CD4-positive, alpha-beta T cell (primary cell): ENCODE results near the gene BARX1. TPM values are rescaled to one million over a fixed set of nuclear protein-coding genes. Genes with fewer than 3 reads are reported as not detected.
A peak's percentile ranks its signal among the peaks of the same experiment; 100 is the strongest.
"Not testable (repeated sequence)": the region's sequence is repeated elsewhere in the genome, so short reads cannot be mapped to it uniquely, and the experiment has no call there.

Source experiments
- ATAC-seq: fragments of 200-7000 bp; cut with Tn5 transposase; one replicate; pipeline ENCODE4 v1.10.0; 2022; ENCODE audit warnings: mild to moderate bottlenecking; ENCODE audit not compliant: poor library complexity
- CTCF ChIA-PET: fragments of 350-600 bp; sonication (Branson Sonifier 250); formaldehyde crosslinking; loops from one replicate; lab custom pipeline; 2021; ENCODE audit warnings: antibody characterized with exemption, inconsistent platforms; lab: Charles Lee
- POLR2A ChIA-PET: fragments of 350-600 bp; sonication (Branson Sonifier 250); formaldehyde crosslinking; loops from one replicate; lab custom pipeline; 2021; ENCODE audit warnings: antibody characterized with exemption, inconsistent platforms; lab: Charles Lee
- DNase-seq, 14 experiments: peaks; one replicate each; pipeline ENCODE4 v3.0.0-alpha.2; 2013 to 2020; ENCODE audit warnings: mixed read lengths in 2 of 14
- H3K27ac ChIP-seq, 2 donors: one replicate each; pipeline versions ENCODE4 v1.5.1 to v1.7.0; 2013; ENCODE audit warnings: low read length in 2 of 2, low read depth in 1 of 2, mild to moderate bottlenecking in 1 of 2
- H3K27me3 ChIP-seq, 2 experiments: 1 replicate in 1 of 2; 2 replicates in 1 of 2; pipeline versions ENCODE4 v1.6.1 to v1.7.0; 2013; ENCODE audit warnings: low read length in 2 of 2, control low read depth in 1 of 2, mild to moderate bottlenecking in 1 of 2, moderate library complexity in 1 of 2; ENCODE audit not compliant: insufficient read depth in 2 of 2, control insufficient read depth in 1 of 2
- H3K36me3 ChIP-seq: one replicate; pipeline ENCODE4 v1.6.1; 2013; ENCODE audit warnings: low read length, control low read depth; ENCODE audit not compliant: insufficient read depth
- H3K4me1 ChIP-seq: one replicate; pipeline ENCODE4 v1.6.1; 2013; ENCODE audit warnings: low read length, control low read depth; ENCODE audit not compliant: insufficient read depth
- H3K4me3 ChIP-seq: one replicate; pipeline ENCODE4 v1.5.1; 2013; ENCODE audit warnings: mild to moderate bottlenecking, low read length, moderate library complexity
- H3K9me3 ChIP-seq, 2 experiments: 1 replicate in 1 of 2; 2 replicates in 1 of 2; pipeline versions ENCODE4 v1.6.1 to v1.7.0; 2013; ENCODE audit warnings: low read length in 2 of 2, mild to moderate bottlenecking in 2 of 2, control low read depth in 1 of 2, moderate library complexity in 1 of 2; ENCODE audit not compliant: control insufficient read depth in 1 of 2, insufficient read depth in 1 of 2
- H3K27ac Mint-ChIP-seq: one replicate; pipeline ENCODE4 v1.8.0; 2020; ENCODE audit warnings: mixed read lengths
- H3K27me3 Mint-ChIP-seq: one replicate; pipeline ENCODE4 v1.8.0; 2021; ENCODE audit warnings: mixed read lengths
- H3K36me3 Mint-ChIP-seq: one replicate; pipeline ENCODE4 v1.8.0; 2021; ENCODE audit warnings: low read depth, mixed read lengths
- H3K4me1 Mint-ChIP-seq: one replicate; pipeline ENCODE4 v1.8.0; 2021; ENCODE audit warnings: low read depth, mixed read lengths
- H3K4me3 Mint-ChIP-seq: one replicate; pipeline ENCODE4 v1.8.0; 2020; ENCODE audit warnings: mild to moderate bottlenecking, mixed read lengths
- H3K9me3 Mint-ChIP-seq: one replicate; pipeline ENCODE4 v1.8.0; 2020; ENCODE audit warnings: mixed read lengths
- CTCF ChIP-seq: fragments of 200-600 bp; IDR thresholded peaks from one replicate; pipeline ENCODE4 v1.8.0; 2022; ENCODE audit warnings: antibody characterized with exemption, mild to moderate bottlenecking
- intact Hi-C, 2 experiments: fragments of 100-400 bp; cut with DNase I in 1 of 2; cut with micrococcal nuclease in 1 of 2; formaldehyde crosslinking; loops; one replicate each; pipeline versions ENCODE4 v1.15.1 to v1.9.0; 2023 to 2025; cut with DNase I, micrococcal nuclease
- total RNA-seq, 174 experiments: library from RNA in 2 of 174; stranded (reverse) in 2 of 174; gene quantifications; one replicate each; pipeline ENCODE4 v1.2.3 and lab custom pipeline; 2021 to 2026

BARX1 gene
- total RNA-seq, 2 experiments from 2014 or later = 0.17 to 0.33 TPM

GRCh38 chr9:93964685-93965084 lies 9.5 kb upstream of the BARX1 start:
- TF ChIP-seq CTCF = no peak
- no peak overlapping the region for H3K27ac Mint-ChIP-seq
- H3K9me3 Mint-ChIP-seq = no peaks in the 10 kb centered on the region
- no peak overlapping the region for H3K27ac ChIP-seq
- DNase-seq = peak in 1 of 14 experiments; percentile 4
- no peak for ATAC-seq
- ChIA-PET POLR2A (no interaction called here), CTCF (no interaction called here)
- no peaks in the 10 kb centered on the region for H3K36me3 Mint-ChIP-seq
- peaks cover 27% of the 10 kb centered on the region for H3K4me1 Mint-ChIP-seq
- H3K4me1 ChIP-seq = peaks cover 22% of the 10 kb centered on the region
- no peaks in the 10 kb centered on the region for H3K36me3 ChIP-seq
- peaks cover 0 to 20% of the 10 kb centered on the region in 2 experiments for H3K9me3 ChIP-seq
- peaks cover 22 to 41% of the 10 kb centered on the region in 2 experiments for H3K27me3 ChIP-seq
- H3K27me3 Mint-ChIP-seq = peaks cover 55% of the 10 kb centered on the region
- no peak overlapping the region for H3K4me3 ChIP-seq
- intact Hi-C loops = loop anchor here in 1 of 2 experiments (5.0 kb wide), 1 partner anchor 807 kb away; no protein-coding TSS in a partner anchor
- no peak overlapping the region for H3K4me3 Mint-ChIP-seq

GRCh38 chr9:93963969-93964368 lies 8.8 kb upstream of the BARX1 start:
- DNase-seq = peak in 2 of 14 experiments; percentile 6 to 29

GRCh38 chr9:93963489-93963888 lies 8.3 kb upstream of the BARX1 start:
- H3K9me3 ChIP-seq = peaks cover 0 to 29% of the 10 kb centered on the region in 2 experiments
- ATAC-seq, DNase-seq, H3K27ac Mint-ChIP-seq, H3K36me3 Mint-ChIP-seq, POLR2A ChIA-PET, H3K9me3 Mint-ChIP-seq, H3K36me3 ChIP-seq, H3K27ac ChIP-seq, H3K4me3 ChIP-seq, H3K4me3 Mint-ChIP-seq: not testable (repeated sequence)
- intact Hi-C loops = loop anchor here (1.0 to 5.0 kb wide), 4 partner anchors 137 to 806 kb away; no protein-coding TSS in a partner anchor
- H3K4me1 ChIP-seq = peaks cover 34% of the 10 kb centered on the region
- Mint-ChIP-seq H3K27me3 (peaks cover 64% of the 10 kb centered on the region), H3K4me1 (peaks cover 37% of the 10 kb centered on the region)
- CTCF ChIA-PET = interaction anchor here (0.6 to 1.6 kb wide), 5 partner anchors 11 to 589 kb away, joined by 3 to 4 read pairs (median 3); no protein-coding TSS in a partner anchor
- H3K27me3 ChIP-seq = peaks cover 32 to 53% of the 10 kb centered on the region in 2 experiments

More at GRCh38 chr9:93963969-93964368, 8.8 kb upstream of the BARX1 start:
- Histone ChIP-seq H3K27ac (no peak overlapping the region), H3K36me3 (no peaks in the 10 kb centered on the region), H3K4me1 (peaks cover 29% of the 10 kb centered on the region), H3K9me3 (peaks cover 0 to 24% of the 10 kb centered on the region in 2 experiments), H3K27me3 (peaks cover 28 to 48% of the 10 kb centered on the region in 2 experiments), H3K4me3 (no peak overlapping the region)
- Mint-ChIP-seq H3K4me3 (no peak overlapping the region), H3K27ac (no peak overlapping the region), H3K4me1 (peaks cover 32% of the 10 kb centered on the region), H3K9me3 (no peaks in the 10 kb centered on the region), H3K36me3 (no peaks in the 10 kb centered on the region), H3K27me3 (peaks cover 60% of the 10 kb centered on the region)
- ATAC-seq = no peak
- TF ChIP-seq CTCF = no peak
- intact Hi-C loops = loop anchor here (1.0 to 5.0 kb wide), 4 partner anchors 137 to 807 kb away; no protein-coding TSS in a partner anchor
- ChIA-PET CTCF (interaction anchor here (0.6 to 1.6 kb wide), 5 partner anchors 12 to 589 kb away, joined by 3 to 4 read pairs (median 3); no protein-coding TSS in a partner anchor), POLR2A (no interaction called here)
